ENCODE results near the gene SLC28A1.

The SLC28A1 gene

DNA sequence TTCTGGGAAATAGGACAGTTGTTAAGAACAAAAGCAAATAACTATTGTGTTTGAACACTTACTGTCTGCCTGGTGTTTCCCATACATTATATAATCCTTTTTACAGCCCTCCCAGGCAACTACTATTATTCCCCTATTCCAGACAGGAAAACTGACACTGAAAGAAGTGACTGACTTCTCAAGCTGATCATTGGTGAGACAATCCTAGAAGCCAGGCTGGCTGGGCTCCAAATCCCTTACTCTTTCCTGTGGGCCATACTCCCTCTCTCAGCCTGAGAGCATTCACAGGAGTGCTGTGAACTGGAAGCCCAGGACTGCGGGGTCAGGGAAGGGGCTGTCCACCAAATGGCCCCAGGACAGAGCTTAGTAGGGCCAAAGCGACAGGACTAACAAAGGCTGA is 58.0 kb downstream of the SLC28A1 start:
- DNase-seq: no peak

DNA sequence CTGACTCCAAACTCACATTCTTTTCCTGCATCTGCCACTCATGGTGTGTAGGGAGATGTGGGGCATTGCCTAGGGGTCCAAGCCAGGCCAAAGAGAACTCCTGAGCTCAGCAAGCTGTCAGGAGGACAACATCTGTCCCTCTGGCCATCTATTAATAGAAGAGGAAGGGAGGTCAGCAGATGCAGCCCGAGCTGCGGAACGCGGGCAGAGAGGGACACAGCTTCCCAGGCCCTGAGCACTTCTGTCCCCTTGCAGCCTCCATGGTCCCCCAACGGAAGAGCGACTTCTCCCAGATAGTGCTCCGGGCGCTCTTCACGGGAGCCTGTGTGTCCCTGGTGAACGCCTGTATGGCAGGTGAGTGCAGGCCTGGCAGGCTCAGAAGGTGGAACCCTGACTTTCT is 59.8 kb downstream of the SLC28A1 start:
- DNase-seq: no peak

DNA sequence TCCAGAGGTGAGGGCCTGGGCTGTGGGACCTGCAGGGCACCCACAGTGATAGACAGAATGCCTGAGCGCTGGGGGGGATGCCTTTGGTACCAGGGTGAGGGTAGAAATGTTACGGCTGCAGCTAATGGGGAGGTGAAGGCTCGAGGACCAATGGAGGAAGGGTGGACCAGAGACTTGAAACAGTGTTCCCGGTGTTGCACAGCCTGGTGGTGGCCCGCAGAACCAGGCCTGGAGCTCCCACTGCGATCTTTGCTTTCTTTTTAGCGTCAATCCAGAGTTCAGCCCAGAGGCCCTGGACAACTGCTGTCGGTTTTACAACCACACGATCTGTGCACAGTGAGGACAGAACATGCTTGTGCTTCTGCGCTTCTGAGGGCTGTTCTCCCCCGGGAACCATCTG is 60.4 kb downstream of the SLC28A1 start:
- DNase-seq: no peak

DNA sequence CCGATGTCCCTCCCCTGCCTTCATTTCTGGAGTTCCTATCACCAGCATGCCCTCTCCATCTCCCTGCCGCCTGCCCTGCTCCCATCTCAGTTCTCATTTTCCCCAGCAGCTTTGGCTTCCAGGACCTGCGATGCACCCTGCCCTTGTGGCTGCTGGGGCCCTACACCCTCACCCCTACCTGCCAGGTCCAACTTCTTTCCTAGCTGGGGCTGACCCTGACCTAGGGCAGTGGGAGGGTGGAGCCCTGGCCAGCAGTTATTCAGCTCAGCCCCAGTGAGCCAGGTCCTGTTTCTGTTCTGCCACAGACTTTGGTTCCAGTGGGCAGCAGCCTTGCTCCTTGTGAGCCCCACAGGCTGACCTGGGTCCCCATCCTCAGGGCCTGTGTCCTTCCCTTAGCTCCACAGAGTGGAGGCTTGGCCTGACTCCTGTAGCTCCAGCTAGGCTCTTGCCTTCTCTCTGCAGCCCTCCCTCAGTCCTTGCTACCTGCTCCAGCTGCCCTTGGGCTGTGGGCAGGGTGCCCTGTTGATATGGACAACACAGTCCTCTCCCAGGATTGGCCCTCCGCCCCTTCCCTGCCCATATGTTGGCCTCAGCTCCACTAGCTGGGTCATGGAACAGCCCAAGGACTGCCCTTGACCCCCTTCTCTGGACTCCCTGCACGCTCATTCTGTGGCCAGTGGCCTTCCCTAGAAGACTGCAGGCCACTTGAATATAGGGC is 62.5 kb downstream of the SLC28A1 start:
- DNase-seq: no peak

DNA sequence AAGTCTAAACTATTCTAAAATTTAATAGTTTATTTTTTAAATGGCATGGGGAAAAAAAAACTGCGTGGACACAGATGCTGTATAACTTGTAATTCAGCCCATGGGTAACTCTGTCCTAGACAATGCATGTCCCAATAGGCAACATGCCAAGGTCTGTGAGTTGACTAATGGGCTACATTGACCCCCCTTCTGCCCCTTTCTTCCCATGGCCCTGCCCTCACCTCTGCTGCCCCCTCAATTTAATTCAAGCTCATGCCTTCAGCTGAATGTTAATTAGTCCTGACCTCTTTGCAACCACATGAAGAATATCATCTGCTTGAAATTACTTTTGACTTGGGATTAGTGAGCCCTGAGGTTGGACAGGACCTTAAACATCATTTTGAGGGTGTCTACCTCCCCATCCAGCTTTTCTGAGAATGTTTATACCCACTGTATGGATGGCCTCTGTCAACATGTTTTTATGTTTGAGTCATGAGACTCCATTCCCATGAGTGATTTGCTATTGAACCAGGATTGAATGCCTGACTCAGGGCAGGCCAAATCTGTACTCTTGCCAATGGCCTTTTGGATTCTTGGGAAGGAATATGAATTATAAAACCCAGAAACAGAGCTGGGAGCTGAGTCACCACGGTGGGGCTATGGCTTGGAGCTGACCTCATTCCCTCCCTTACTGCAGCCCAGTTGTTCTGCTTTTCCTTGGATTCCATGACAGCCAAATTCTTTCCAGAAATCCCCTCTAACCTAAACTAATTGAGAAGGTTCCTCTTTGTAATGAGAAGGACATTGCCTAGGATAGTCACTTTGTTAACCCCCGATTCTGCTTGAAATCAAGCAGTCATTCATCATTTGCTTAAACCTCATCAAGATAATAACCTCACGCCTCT is 63.7 kb downstream of the SLC28A1 start:
- DNase-seq: no peak

DNA sequence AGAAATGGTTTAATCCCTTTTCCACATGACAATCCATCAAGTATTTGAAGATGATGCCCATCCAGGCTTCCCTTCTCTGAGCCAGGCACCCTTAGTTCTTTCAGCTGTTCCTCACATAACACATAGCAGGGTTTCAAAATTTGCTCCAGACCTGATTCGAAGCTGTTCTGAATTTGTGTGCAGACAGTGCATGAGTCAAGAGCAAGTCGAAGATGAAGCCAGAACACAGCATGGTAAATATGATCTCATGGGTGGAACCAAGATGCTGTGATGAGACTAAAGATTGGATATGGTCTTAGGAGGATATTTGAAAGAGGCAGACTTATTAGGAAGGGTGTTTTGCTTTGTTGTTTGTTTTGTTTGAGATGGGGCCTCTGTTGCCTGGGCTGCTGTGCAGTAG is 64.6 kb downstream of the SLC28A1 start:
- no peak for DNase-seq

DNA sequence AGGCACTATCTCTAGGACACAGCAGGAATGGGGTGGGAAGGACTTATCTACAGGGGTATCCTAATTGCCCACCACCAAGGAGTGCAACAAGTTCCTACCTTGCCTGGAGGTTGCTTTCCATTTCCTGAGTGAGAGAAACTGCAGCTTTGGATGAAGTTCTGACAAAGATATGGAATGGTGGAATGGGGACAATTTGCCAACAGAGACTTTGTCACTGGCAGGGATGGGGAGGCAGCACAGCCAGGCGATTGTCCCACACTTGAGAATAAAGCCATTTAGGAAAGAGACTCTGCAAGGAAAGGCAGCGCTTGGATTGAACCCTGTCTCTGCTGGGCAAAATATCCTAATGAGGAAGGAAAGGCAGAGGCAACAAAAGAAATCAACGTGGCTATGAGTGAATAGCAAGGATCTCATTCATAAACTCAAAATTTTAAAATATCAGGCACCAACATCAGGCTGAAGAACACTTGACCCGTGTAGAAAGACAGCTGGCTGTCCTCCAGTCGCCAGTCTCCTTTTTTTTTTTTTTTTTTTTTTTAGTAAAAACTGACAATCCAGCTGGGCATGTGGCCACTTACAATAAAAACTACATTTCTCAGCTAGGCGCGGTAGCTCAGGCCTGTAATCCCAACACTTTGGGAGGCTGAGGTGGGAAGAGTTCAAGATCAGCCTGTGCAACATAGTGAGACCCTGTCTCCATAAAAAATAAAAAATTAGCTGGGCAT is 65.5 kb downstream of the SLC28A1 start:
- peak; percentile 1 for DNase-seq

DNA sequence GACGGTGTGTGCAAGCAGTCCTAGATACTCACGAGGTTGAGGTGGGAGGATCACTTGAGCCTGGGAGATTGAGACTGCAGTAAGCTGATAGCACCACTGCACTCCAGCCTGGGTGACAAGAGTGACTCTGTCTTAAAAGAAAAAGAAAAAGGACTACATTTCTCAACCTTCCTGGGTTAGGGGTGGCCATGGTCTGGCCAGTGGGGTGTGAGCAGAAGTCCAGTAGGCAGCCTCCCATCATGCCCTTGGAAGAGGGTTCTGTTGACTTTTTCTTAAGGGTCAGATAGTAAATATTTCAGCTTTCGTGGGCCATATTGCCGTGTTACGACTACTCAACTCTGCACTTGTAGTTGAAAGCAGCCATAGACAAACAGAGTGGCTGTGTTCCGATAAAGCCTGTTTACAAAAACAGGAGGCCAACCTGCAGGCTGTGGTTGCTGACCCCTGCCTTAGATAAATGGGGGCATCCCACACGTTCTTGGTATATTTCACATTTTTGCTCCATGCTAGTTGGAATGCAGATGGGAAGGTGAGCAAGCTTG is 66.2 kb downstream of the SLC28A1 start:
- no peak for DNase-seq

DNA sequence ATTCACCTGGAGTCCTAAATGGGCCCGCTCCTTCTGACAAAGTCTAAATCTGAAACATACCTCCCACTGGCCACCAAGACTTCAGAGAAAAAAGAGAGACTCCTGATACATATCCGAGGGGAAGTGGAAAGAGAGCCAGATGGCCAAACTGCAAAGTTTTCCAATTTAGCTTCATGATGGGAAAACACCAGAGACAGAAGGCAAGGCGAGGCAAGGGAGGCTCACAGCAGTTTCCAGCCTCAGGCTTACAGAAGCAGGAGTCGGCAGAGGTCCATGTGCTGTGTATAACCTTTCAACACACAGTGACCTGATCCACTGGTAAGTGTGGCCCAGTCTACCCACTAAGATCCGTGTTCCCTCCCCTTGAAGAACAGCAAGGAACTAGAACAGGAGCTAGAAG is 67.3 kb downstream of the SLC28A1 start:
- DNase-seq: no peak

DNA sequence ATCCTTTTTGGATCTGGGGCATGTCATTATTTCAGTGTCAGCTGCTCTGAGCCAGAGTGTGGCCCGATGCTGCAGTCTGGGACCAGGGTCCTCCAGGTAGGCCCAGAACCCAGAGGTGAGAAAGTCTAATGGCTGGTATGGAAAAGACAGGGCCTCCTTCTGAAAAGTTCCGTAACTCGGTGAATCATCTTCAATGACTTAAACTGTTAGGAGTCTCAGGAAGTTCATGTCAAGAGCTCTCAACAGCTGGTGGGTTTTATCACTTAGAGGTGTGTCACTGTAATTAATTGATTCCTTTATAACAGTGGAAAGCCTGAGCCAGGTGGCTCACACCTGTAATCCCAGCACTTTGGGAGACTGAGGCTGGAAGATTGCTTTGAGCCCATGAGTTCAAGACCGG is 68.7 kb downstream of the SLC28A1 start:
- DNase-seq: no peak

DNA sequence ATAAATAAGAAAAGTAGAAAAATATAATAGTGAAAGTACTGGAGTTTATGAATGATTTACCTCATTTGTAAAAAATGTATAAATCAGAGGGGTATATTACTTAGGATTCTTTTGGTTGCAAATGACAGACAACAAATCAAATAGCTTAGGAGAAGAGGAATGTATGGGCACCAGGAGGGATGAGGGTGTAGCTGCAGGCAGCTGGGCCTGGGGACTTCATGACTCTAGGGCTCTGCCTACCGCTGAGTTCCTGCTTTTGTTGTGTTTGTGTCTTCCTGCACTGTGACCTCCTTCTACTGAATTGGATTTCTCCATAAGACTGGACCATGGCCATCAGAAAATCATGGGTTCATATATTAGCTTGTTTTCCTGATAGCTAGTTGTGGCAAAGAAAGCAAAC is 69.3 kb downstream of the SLC28A1 start:
- no peak for DNase-seq

DNA sequence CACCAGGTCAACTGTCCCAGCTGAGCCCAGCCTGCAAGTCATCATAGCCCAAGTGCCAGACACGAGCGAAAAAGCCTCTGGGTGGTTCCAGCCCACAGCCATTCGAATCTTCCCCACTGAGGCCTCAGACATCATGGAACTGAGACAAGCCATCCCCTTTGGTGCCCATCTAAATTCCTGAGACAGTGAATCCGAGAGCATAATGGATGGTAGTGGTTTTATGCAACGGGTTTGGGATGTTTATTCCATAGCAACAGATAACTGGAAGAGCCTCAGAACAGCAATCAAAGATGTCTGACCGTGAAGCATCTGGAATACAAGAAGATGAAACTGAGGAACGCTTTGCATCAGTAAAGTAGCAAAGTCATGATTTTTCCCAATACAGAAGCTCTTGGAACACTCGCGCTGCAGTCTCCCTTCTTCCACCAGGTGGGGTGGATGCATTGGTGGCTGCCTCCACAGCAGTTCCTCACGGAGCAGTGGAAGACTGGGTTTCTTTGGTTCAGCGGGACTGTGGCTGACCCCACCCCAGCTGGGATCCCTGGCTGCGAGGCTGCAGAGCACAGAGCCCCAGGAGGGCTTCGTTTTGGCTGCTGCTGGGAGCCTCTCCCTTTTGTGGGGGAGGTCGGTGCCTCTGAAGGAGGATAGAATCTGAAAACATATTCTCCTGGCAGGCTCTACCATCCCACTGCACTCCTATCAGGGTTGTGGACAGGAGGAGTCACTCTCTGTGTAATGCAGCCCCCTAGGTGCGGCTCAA is 70.8 kb downstream of the SLC28A1 start:
- peak; percentile 3 for DNase-seq

DNA sequence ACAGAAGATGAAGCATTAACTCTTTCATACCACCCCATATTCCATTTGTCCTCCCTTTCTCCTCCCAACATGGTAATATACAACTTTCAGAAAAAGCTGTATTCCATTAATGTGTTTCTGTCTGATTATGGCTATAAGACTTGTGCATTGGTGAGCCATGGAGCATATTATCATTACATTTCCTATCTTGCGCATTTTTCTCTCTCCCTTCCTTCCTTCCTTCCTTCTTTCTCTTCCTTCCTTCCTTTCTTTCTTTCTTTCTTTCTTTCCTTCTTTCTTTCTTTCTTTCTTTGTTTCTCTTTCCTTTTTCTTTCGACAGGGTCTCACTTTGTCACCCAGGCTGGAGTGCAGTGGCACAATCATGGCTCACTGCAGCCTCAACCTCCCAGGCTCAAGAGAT is 71.7 kb downstream of the SLC28A1 start:
- no peak for DNase-seq

DNA sequence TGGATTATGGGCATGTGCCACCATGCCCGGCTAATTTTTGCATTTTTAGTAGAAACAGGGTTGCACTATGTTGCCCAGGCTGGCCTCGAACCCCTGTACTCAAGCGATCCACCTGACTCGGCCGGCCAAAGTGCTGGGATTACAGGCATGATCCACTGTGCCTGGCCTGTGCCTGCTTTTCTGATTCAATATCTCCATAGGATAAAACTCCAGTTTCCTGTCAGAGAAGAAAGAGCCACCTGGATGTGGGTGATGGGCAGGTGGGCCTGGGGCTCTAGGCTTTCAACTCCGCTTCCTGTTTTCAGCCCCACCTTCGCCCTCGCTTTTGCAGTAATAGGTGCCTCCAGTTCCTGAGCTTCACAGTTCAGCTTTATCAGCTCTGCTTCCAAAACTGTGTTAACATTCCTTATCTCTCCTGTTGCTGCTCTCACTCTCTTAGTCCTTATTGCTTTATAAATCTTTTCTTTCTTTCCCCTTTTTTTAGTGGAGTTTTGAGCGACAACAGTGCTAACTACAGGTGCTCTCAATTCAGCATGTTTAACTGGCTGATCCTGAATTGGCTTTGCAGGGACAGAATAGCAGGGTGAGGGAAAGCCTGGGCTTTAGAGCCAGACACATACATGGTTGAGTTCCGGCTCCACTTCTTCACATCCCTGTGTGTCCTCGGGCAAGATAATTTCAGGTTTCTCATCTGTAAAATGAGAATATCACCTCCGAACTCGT is 76.1 kb downstream of the SLC28A1 start:
- DNase-seq: no peak

DNA sequence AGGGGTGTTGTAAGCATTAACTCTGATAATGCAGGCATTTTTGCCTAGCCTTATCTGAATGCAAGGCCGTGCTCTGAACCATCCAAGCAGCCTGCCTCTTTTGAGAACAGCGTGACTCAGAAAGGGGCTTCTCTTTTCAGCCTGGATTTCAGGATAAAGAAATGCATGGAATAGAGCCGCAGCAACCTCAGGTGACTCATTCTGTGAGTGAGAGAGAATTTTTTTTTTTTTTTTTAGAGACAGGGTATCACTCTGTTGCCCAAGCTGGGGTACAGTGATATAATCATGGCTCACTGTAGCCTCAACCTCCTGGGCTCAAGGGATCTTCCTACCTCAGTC is 76.6 kb downstream of the SLC28A1 start:
- no peak for DNase-seq

DNA sequence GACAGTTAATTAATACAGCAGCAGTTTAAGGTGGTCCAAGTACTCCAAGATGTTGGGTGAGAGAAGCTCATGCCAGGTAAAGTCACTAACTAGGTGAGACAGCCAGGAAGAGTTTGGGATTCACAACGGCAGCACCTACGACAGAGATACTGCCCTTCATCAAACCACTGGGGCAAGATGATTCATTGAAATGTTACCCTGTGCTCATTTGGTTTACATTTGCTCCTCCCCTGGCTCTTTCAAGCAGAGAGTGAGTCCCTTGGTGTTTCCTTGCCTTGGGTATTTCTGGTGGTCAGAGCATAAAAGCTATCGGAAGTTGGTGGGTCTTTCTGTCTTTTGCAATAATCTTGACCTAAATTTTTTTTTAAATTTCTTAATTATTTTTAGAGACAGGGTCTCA is 77.2 kb downstream of the SLC28A1 start:
- DNase-seq: no peak

DNA sequence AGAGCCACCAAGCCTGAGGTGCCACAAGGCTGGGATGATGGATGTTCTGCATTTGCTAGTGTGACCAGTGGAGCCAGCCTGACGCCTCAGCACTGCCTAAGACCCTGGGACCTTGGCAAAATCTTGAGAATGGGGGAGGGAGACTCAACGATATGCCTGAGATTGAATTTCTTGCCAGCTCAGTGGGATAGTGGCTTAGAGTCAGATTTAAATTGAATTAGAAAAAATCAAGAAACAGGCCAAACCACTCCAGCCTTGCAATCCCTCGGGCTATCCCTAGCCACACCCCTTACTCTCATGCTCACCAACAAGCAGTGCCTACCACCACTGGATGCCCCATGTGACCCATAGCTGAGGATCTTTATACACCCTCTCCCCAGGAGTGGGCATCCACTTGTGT is 78.5 kb downstream of the SLC28A1 start:
- no peak for DNase-seq

DNA sequence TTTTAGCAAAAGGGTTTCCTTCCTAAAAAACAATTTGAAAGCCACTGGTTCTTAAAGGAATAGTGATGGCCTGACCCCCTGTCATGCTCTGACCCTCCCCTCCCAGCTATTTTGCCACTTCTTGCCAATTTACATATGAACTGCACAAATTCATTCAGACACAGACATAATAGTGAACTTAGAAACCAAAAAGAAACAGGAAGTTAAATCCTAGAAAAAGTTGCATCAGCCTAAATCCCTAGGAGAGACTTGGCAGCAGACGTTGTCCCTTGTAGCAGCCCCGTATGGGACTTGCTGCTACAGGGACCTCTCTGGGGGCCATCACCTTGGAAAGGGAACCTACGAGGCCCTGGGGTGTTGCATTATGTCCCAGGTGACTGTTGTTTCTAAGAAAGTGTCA is 82.9 kb downstream of the SLC28A1 start:
- no peak for DNase-seq

DNA sequence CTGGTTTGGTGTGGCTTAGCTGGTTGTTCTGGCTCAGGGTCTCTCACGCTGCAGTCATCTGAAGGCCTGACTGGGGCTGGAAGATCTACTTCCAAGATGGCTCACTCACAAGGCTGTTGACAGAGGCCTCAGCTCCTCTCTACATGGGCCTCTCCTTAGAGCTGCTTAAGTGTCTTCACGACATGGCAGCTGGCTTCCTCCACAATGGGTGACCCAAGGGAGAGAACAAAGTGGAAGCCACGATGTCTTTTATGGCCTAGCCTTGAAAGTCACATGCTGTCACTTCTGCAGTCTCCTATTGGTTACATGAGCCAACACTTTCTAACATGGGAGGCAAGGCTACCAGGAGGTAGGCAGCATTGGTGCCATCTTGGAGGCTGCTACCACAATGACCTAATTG is 83.8 kb downstream of the SLC28A1 start:
- no peak for DNase-seq

DNA sequence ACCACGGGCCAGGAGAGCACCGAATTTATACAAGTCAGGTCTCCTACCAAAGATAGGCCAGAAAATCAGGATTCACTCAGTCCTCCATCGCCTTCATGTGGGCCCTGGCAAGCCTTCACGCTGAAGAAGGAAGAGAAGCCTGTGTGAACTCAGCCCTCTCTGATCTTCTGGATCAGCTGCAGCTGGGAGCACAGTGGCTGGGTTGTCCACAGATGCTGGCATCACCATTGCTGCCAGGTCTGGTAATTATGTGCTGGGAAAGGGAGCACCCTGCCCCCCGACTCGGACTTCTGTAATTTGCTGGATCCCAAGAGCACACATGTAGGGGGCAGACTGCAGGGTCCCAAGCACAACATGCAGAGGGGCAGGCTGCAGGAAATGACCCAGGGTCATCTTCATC is 84.8 kb downstream of the SLC28A1 start:
- DNase-seq: no peak

DNA sequence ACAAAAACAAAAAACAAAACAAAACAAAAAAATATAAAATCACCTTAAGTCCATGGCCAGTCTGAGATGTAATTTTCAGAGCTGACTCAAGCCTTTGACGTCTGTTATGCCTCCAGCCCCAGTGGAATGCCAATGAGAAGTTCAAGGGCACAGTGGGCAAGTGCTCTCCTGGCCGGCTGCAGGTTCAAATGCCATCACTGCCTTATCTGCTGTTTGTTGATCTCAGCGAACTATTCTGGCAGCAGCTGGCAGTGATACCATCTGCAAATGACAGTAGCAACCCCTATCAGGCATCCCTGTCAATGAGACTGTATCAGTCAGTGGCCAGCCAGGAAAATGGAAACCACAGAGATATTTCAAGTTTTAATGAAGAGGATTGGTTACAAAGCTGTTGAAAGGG is 86.4 kb downstream of the SLC28A1 start:
- DNase-seq: no peak
